Activated CD4-positive, alpha-beta T cell treated with anti-CD3 and anti-CD28 coated beads, Interleukin-2, amount 10 ng/mL, durations not matched to agents 7 days and 5 days (primary cell): ENCODE results near the gene KLHL36. TPM values are rescaled to one million over a fixed set of nuclear protein-coding genes. Genes with fewer than 3 reads are reported as not detected.

Experiments
- CTCF ChIA-PET: fragments of 350-600 bp; sonication (Branson Sonifier 250); formaldehyde crosslinking; loops from one replicate; lab custom pipeline; 2021; ENCODE audit warnings: antibody characterized with exemption; lab: Charles Lee
- POLR2A ChIA-PET: fragments of 350-600 bp; sonication (Branson Sonifier 250); formaldehyde crosslinking; loops from one replicate; lab custom pipeline; 2021; ENCODE audit warnings: antibody characterized with exemption; lab: Charles Lee
- DNase-seq: peaks from one replicate; pipeline ENCODE4 v3.0.0-alpha.2; 2020
- H3K27ac Mint-ChIP-seq: one replicate; pipeline ENCODE4 v1.8.0; 2021; ENCODE audit warnings: mild to moderate bottlenecking, moderate library complexity, mixed read lengths
- H3K27me3 Mint-ChIP-seq: one replicate; pipeline ENCODE4 v1.8.0; 2021; ENCODE audit warnings: mixed read lengths
- H3K36me3 Mint-ChIP-seq: one replicate; pipeline ENCODE4 v1.8.0; 2021; ENCODE audit warnings: low read depth, mixed read lengths
- H3K4me1 Mint-ChIP-seq: one replicate; pipeline ENCODE4 v1.8.0; 2021; ENCODE audit warnings: mixed read lengths
- H3K4me3 Mint-ChIP-seq: one replicate; pipeline ENCODE4 v1.8.0; 2021; ENCODE audit warnings: mild to moderate bottlenecking, moderate library complexity, mixed read lengths
- H3K9me3 Mint-ChIP-seq: one replicate; pipeline ENCODE4 v1.8.0; 2021; ENCODE audit warnings: mixed read lengths
- total RNA-seq, 2 experiments: library from RNA; stranded (reverse); gene quantifications; one replicate each; pipeline ENCODE4 v1.2.3, GENCODE V29; 2021

Gene KLHL36
- total RNA-seq, 2 experiments from 2014 or later: 37.5 to 46.2 TPM

- DNase-seq: no peak
- POLR2A ChIA-PET: no interaction called here
- Mint-ChIP-seq H3K4me1 (peaks cover 16% of the 10 kb centered on the region), H3K27ac (no peak overlapping the region), H3K27me3 (peaks cover 3% of the 10 kb centered on the region), H3K4me3 (no peak overlapping the region), H3K36me3 (no peaks in the 10 kb centered on the region), H3K9me3 (no peaks in the 10 kb centered on the region)
- CTCF ChIA-PET: interaction anchor here (1.8 to 3.8 kb wide), 3 partner anchors 10 to 25 kb away, joined by 5 to 10 read pairs (median 9); no protein-coding TSS in a partner anchor
These were observed 46.7 kb downstream of the KLHL36 start for GRCh38 chr16:84694980-84695379.

DNA sequence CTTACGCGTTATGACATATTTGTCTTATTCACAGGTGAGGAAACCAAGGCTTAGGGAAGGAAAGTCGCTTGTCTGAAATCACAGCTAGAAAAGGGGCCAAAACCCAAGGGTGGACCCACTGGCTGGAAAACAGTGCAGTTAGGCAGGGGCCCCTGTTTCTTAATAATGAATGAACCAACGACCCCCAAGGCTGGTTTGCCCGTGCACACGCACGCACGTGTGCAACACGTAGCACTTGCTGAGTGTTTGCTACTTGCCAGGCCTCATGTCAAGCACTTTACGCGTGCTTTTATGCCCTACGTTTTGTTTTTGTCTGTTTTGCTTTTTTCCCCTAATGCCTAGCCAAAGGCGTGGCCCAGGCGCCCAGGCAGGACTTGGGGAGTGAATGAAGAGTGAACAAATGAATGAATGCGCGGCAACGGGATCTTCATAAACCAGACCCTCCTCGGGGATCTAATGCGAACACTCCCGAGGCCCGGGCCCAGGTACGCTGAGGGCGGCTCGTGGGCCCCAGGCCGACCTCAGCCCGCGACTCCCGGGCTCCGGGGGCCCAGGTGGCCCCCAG is 50.9 kb downstream of the KLHL36 start:
- H3K27ac Mint-ChIP-seq: peak overlapping the region; percentile 57
- H3K9me3 Mint-ChIP-seq: no peaks in the 10 kb centered on the region
- ChIA-PET CTCF (interaction anchor here (1.4 to 1.6 kb wide), 2 partner anchors 35 to 39 kb away, joined by 3 to 5 read pairs; no protein-coding TSS in a partner anchor), POLR2A (no interaction called here)
- peaks cover 1% of the 10 kb centered on the region for H3K36me3 Mint-ChIP-seq
- H3K4me3 Mint-ChIP-seq: peak overlapping the region; percentile 76
- H3K4me1 Mint-ChIP-seq: peaks cover 36% of the 10 kb centered on the region
- no peak for DNase-seq
- no peaks in the 10 kb centered on the region for H3K27me3 Mint-ChIP-seq

- DNase-seq: peak; percentile 83
- no peaks in the 10 kb centered on the region for H3K27me3 Mint-ChIP-seq
- peak within 1 kb of the TSS; percentile 95 for H3K27ac Mint-ChIP-seq
- peak within 1 kb of the TSS; percentile 93 for H3K4me3 Mint-ChIP-seq
- H3K36me3 Mint-ChIP-seq: peaks cover 1% of the 10 kb centered on the region
- POLR2A ChIA-PET: no interaction called here
- H3K9me3 Mint-ChIP-seq: no peaks in the 10 kb centered on the region
- peaks cover 41% of the 10 kb centered on the region for H3K4me1 Mint-ChIP-seq
- CTCF ChIA-PET: interaction anchor here (1.0 to 1.8 kb wide), 8 partner anchors 13 to 513 kb away, joined by 3 to 5 read pairs (median 4); partner anchors contain the start of gene TAF1C
These were observed 51.6 kb downstream of the KLHL36 start, which contains the start of gene USP10 for GRCh38 chr16:84699712-84700445. USP10 (plus strand) TSS chr16:84700000; CDS start chr16:84700091, 91 bp downstream.

- ChIA-PET CTCF (interaction anchor here (0.7 to 1.8 kb wide), 8 partner anchors 9 to 514 kb away, joined by 3 to 4 read pairs (median 4); partner anchors contain the start of gene TAF1C), POLR2A (no interaction called here)
- H3K36me3 Mint-ChIP-seq: peaks cover 4% of the 10 kb centered on the region
- no peaks in the 10 kb centered on the region for H3K9me3 Mint-ChIP-seq
- DNase-seq: peak; percentile 66
- peak overlapping the region; percentile 93 for H3K4me3 Mint-ChIP-seq
- peak overlapping the region; percentile 95 for H3K27ac Mint-ChIP-seq
- H3K27me3 Mint-ChIP-seq: no peaks in the 10 kb centered on the region
- H3K4me1 Mint-ChIP-seq: peaks cover 46% of the 10 kb centered on the region
These were observed 52.4 kb downstream of the KLHL36 start for GRCh38 chr16:84700446-84701300.

- Mint-ChIP-seq H3K27ac (no peak overlapping the region), H3K9me3 (no peaks in the 10 kb centered on the region), H3K4me1 (peaks cover 51% of the 10 kb centered on the region), H3K27me3 (no peaks in the 10 kb centered on the region), H3K4me3 (no peak overlapping the region), H3K36me3 (peaks cover 4% of the 10 kb centered on the region)
- POLR2A ChIA-PET: no interaction called here
- CTCF ChIA-PET: interaction anchor here (0.6 to 1.1 kb wide), 4 partner anchors 10 to 31 kb away, joined by 3 to 4 read pairs (median 3); no protein-coding TSS in a partner anchor
- DNase-seq: no peak
These were observed 55.4 kb downstream of the KLHL36 start for GRCh38 chr16:84703681-84704080.

- DNase-seq: no peak
- ChIA-PET POLR2A (no interaction called here), CTCF (interaction anchor here (0.9 kb wide), 1 partner anchor 22 kb away, joined by 3 read pairs; no protein-coding TSS in a partner anchor)
- H3K9me3 Mint-ChIP-seq: no peaks in the 10 kb centered on the region
- peaks cover 50% of the 10 kb centered on the region for H3K4me1 Mint-ChIP-seq
- H3K27ac Mint-ChIP-seq: no peak overlapping the region
- H3K36me3 Mint-ChIP-seq: peaks cover 4% of the 10 kb centered on the region
- no peaks in the 10 kb centered on the region for H3K27me3 Mint-ChIP-seq
- H3K4me3 Mint-ChIP-seq: no peak overlapping the region
These were observed 55.9 kb downstream of the KLHL36 start for GRCh38 chr16:84704253-84704652.

- CTCF ChIA-PET: no interaction called here
- H3K4me3 Mint-ChIP-seq: no peak overlapping the region
- no peak for DNase-seq
- peaks cover 7% of the 10 kb centered on the region for H3K36me3 Mint-ChIP-seq
- no peaks in the 10 kb centered on the region for H3K27me3 Mint-ChIP-seq
- no peak overlapping the region for H3K27ac Mint-ChIP-seq
- H3K4me1 Mint-ChIP-seq: peaks cover 47% of the 10 kb centered on the region
- no peaks in the 10 kb centered on the region for H3K9me3 Mint-ChIP-seq
- POLR2A ChIA-PET: no interaction called here
These were observed 58.5 kb downstream of the KLHL36 start for GRCh38 chr16:84706856-84707255.

- DNase-seq: no peak
- ChIA-PET POLR2A (no interaction called here), CTCF (interaction anchor here (0.6 to 1.7 kb wide), 3 partner anchors 9 to 16 kb away, joined by 3 to 10 read pairs (median 3); no protein-coding TSS in a partner anchor)
- H3K36me3 Mint-ChIP-seq: peaks cover 6% of the 10 kb centered on the region
- H3K27ac Mint-ChIP-seq: no peak overlapping the region
- no peaks in the 10 kb centered on the region for H3K27me3 Mint-ChIP-seq
- H3K4me1 Mint-ChIP-seq: peaks cover 43% of the 10 kb centered on the region
- no peak overlapping the region for H3K4me3 Mint-ChIP-seq
- H3K9me3 Mint-ChIP-seq: no peaks in the 10 kb centered on the region
These were observed 61.3 kb downstream of the KLHL36 start for GRCh38 chr16:84709609-84710008.

- no peak overlapping the region for H3K27ac Mint-ChIP-seq
These were observed 62.4 kb downstream of the KLHL36 start for GRCh38 chr16:84710686-84711085.

More at GRCh38 chr16:84710686-84711085, 62.4 kb downstream of the KLHL36 start:
- H3K27me3 Mint-ChIP-seq: no peaks in the 10 kb centered on the region
- peaks cover 38% of the 10 kb centered on the region for H3K4me1 Mint-ChIP-seq
- DNase-seq: no peak
- H3K9me3 Mint-ChIP-seq: no peaks in the 10 kb centered on the region
- no peak overlapping the region for H3K4me3 Mint-ChIP-seq
- H3K36me3 Mint-ChIP-seq: peaks cover 3% of the 10 kb centered on the region
- CTCF ChIA-PET: interaction anchor here (0.6 to 1.7 kb wide), 4 partner anchors 10 to 203 kb away, joined by 3 to 10 read pairs (median 4); no protein-coding TSS in a partner anchor
- POLR2A ChIA-PET: no interaction called here

Other genes with a start within 250 kb of the KLHL36 start
- 1 to 10 TPM; 8.8 to 10.0 TPM for gene MEAK7, start 143.9 kb upstream of the KLHL36 start, total RNA-seq
- gene COTL1, start 30.4 kb upstream of the KLHL36 start, total RNA-seq: 100 to 1,000 TPM; 780 to 845 TPM
- gene USP10, start 51.5 kb downstream of the KLHL36 start, total RNA-seq: 10 to 100 TPM; 86.5 to 99.0 TPM
- gene CRISPLD2, start 171.5 kb downstream of the KLHL36 start, total RNA-seq: under 1 TPM; 0.25 to 0.27 TPM